ENCODE results near the gene EFCAB11. TPM values are rescaled to one million over a fixed set of nuclear protein-coding genes. Genes with fewer than 3 reads are reported as not detected.

EFCAB11 gene
- total and polyA plus RNA-seq, 2 experiments from 2014 or later, result 7.7 to 24.6 TPM

DNA sequence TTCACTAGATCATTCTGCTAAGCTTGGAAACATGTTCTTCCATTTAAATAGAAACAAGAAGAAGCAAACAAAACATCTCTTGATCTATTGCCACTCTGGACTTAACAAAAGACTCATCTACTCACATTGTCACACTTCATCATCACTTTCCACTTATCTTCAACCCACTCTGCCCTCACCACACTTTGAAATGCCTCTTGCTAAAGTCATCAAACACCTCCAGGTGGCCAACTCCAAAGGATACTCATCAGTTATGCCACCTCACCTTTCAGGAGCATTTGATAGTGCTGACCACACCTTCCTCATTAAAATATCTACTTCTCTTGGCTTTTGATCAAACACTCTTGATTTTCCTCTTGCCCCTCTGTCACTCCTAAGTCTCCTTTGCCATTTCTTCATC is 7.2 kb downstream of the EFCAB11 start:
- no peak for DNase-seq (ENCODE audit: low spot score)
- TF ChIP-seq ZNF331 (CRISPR knock-in tag; IDR thresholded peaks at IDR 0.05; ENCODE audit: low read depth) (no peak), STAT1 (IDR thresholded peaks at IDR 0.05; ENCODE audit: unreplicated experiment) (no peak), EZH2 (IDR thresholded peaks at IDR 0.05; ENCODE audit: low read depth, unreplicated experiment) (no peak), CREB1 (CRISPR knock-in tag; IDR thresholded peaks at IDR 0.05; ENCODE audit: low read depth) (no peak), NANOG (IDR thresholded peaks at IDR 0.05; ENCODE audit: borderline replicate concordance) (no peak), JUNB (IDR thresholded peaks at IDR 0.05; ENCODE audit: unreplicated experiment) (no peak), EZH2phosphoT487 (IDR thresholded peaks at IDR 0.05; ENCODE audit: unreplicated experiment) (no peak), ZNF114 (CRISPR knock-in tag; IDR thresholded peaks at IDR 0.05) (no peak), POLR2AphosphoS5 (IDR thresholded peaks at IDR 0.05; ENCODE audit: low read depth) (no peak)
- TF ChIP-seq, protein P1, sequence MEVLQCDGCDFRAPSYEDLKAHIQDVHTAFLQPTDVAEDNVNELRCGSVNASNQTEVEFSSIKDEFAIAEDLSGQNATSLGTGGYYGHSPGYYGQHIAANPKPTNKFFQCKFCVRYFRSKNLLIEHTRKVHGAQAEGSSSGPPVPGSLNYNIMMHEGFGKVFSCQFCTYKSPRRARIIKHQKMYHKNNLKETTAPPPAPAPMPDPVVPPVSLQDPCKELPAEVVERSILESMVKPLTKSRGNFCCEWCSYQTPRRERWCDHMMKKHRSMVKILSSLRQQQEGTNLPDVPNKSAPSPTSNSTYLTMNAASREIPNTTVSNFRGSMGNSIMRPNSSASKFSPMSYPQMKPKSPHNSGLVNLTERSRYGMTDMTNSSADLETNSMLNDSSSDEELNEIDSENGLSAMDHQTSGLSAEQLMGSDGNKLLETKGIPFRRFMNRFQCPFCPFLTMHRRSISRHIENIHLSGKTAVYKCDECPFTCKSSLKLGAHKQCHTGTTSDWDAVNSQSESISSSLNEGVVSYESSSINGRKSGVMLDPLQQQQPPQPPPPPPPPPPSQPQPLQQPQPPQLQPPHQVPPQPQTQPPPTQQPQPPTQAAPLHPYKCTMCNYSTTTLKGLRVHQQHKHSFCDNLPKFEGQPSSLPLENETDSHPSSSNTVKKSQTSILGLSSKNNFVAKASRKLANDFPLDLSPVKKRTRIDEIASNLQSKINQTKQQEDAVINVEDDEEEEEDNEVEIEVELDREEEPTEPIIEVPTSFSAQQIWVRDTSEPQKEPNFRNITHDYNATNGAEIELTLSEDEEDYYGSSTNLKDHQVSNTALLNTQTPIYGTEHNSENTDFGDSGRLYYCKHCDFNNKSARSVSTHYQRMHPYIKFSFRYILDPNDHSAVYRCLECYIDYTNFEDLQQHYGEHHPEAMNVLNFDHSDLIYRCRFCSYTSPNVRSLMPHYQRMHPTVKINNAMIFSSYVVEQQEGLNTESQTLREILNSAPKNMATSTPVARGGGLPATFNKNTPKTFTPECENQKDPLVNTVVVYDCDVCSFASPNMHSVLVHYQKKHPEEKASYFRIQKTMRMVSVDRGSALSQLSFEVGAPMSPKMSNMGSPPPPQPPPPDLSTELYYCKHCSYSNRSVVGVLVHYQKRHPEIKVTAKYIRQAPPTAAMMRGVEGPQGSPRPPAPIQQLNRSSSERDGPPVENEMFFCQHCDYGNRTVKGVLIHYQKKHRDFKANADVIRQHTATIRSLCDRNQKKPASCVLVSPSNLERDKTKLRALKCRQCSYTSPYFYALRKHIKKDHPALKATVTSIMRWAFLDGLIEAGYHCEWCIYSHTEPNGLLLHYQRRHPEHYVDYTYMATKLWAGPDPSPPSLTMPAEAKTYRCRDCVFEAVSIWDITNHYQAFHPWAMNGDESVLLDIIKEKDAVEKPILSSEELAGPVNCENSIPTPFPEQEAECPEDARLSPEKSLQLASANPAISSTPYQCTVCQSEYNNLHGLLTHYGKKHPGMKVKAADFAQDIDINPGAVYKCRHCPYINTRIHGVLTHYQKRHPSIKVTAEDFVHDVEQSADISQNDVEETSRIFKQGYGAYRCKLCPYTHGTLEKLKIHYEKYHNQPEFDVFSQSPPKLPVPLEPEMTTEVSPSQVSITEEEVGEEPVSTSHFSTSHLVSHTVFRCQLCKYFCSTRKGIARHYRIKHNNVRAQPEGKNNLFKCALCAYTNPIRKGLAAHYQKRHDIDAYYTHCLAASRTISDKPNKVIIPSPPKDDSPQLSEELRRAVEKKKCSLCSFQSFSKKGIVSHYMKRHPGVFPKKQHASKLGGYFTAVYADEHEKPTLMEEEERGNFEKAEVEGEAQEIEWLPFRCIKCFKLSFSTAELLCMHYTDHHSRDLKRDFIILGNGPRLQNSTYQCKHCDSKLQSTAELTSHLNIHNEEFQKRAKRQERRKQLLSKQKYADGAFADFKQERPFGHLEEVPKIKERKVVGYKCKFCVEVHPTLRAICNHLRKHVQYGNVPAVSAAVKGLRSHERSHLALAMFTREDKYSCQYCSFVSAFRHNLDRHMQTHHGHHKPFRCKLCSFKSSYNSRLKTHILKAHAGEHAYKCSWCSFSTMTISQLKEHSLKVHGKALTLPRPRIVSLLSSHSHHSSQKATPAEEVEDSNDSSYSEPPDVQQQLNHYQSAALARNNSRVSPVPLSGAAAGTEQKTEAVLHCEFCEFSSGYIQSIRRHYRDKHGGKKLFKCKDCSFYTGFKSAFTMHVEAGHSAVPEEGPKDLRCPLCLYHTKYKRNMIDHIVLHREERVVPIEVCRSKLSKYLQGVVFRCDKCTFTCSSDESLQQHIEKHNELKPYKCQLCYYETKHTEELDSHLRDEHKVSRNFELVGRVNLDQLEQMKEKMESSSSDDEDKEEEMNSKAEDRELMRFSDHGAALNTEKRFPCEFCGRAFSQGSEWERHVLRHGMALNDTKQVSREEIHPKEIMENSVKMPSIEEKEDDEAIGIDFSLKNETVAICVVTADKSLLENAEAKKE (CRISPR knock-in tag; IDR thresholded peaks at IDR 0.05), result no peak
- TF ChIP-seq, protein P2, sequence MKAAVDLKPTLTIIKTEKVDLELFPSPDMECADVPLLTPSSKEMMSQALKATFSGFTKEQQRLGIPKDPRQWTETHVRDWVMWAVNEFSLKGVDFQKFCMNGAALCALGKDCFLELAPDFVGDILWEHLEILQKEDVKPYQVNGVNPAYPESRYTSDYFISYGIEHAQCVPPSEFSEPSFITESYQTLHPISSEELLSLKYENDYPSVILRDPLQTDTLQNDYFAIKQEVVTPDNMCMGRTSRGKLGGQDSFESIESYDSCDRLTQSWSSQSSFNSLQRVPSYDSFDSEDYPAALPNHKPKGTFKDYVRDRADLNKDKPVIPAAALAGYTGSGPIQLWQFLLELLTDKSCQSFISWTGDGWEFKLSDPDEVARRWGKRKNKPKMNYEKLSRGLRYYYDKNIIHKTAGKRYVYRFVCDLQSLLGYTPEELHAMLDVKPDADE (IDR thresholded peaks at IDR 0.05), result no peak
- TF ChIP-seq, protein P3, sequence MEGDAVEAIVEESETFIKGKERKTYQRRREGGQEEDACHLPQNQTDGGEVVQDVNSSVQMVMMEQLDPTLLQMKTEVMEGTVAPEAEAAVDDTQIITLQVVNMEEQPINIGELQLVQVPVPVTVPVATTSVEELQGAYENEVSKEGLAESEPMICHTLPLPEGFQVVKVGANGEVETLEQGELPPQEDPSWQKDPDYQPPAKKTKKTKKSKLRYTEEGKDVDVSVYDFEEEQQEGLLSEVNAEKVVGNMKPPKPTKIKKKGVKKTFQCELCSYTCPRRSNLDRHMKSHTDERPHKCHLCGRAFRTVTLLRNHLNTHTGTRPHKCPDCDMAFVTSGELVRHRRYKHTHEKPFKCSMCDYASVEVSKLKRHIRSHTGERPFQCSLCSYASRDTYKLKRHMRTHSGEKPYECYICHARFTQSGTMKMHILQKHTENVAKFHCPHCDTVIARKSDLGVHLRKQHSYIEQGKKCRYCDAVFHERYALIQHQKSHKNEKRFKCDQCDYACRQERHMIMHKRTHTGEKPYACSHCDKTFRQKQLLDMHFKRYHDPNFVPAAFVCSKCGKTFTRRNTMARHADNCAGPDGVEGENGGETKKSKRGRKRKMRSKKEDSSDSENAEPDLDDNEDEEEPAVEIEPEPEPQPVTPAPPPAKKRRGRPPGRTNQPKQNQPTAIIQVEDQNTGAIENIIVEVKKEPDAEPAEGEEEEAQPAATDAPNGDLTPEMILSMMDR (conservative IDR thresholded peaks at IDR 0.05; ENCODE audit: low read depth in 2 of 2), result no peak
- TF ChIP-seq, protein P4, sequence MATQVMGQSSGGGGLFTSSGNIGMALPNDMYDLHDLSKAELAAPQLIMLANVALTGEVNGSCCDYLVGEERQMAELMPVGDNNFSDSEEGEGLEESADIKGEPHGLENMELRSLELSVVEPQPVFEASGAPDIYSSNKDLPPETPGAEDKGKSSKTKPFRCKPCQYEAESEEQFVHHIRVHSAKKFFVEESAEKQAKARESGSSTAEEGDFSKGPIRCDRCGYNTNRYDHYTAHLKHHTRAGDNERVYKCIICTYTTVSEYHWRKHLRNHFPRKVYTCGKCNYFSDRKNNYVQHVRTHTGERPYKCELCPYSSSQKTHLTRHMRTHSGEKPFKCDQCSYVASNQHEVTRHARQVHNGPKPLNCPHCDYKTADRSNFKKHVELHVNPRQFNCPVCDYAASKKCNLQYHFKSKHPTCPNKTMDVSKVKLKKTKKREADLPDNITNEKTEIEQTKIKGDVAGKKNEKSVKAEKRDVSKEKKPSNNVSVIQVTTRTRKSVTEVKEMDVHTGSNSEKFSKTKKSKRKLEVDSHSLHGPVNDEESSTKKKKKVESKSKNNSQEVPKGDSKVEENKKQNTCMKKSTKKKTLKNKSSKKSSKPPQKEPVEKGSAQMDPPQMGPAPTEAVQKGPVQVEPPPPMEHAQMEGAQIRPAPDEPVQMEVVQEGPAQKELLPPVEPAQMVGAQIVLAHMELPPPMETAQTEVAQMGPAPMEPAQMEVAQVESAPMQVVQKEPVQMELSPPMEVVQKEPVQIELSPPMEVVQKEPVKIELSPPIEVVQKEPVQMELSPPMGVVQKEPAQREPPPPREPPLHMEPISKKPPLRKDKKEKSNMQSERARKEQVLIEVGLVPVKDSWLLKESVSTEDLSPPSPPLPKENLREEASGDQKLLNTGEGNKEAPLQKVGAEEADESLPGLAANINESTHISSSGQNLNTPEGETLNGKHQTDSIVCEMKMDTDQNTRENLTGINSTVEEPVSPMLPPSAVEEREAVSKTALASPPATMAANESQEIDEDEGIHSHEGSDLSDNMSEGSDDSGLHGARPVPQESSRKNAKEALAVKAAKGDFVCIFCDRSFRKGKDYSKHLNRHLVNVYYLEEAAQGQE (IDR thresholded peaks at IDR 0.05; ENCODE audit: unreplicated experiment), result no peak
- no peaks in the 10 kb centered on the region for H3K4me1 Mint-ChIP-seq
- Histone ChIP-seq H3K79me2 (replicated peaks; ENCODE audit: insufficient read depth) (no peaks in the 10 kb centered on the region), H3K27ac (ENCODE audit: low read depth) (no peak overlapping the region), H3K9me2 (ENCODE audit: insufficient read depth) (no peaks in the 10 kb centered on the region), H4K20me1 (replicated peaks; ENCODE audit: insufficient read depth) (no peaks in the 10 kb centered on the region), H3K4me3 (no peak overlapping the region), H3K4me2 (no peak overlapping the region), H3K4me1 (ENCODE audit: insufficient read depth) (no peaks in the 10 kb centered on the region), H2AFZ (no peak overlapping the region), H3F3A (replicated peaks; ENCODE audit: low read depth) (no peaks in the 10 kb centered on the region), H3K36me3 (ENCODE audit: insufficient read depth) (peaks cover 7% of the 10 kb centered on the region; the same call in 1 of the 2 replicates), H3K27me3 (ENCODE audit: insufficient read depth) (no peaks in the 10 kb centered on the region)
- no peak overlapping the region for H3K4me3 Mint-ChIP-seq
- peaks cover 29% of the 10 kb centered on the region for H3K36me3 Mint-ChIP-seq (ENCODE audit: low read depth)
- ATAC-seq, result no peak
- H3K27ac Mint-ChIP-seq, result no peak overlapping the region
- peaks cover 3% of the 10 kb centered on the region for H3K27me3 Mint-ChIP-seq (ENCODE audit: insufficient read depth, low read depth, poor library complexity)
- H3K9me3 Mint-ChIP-seq, result no peaks in the 10 kb centered on the region; the same call in 2 of the 3 replicates

Measured in GM23338 (cell line).